Activated T-cell treated with anti-CD3 and anti-CD28 coated beads for 1 hour (primary cell): Measurements from ENCODE around the gene TAF13.
A peak's percentile ranks its signal among the peaks of the same experiment; 100 is the strongest.
"Not testable (repeated sequence)": the region's sequence is repeated elsewhere in the genome, so short reads cannot be mapped to it uniquely, and the experiment has no call there.

Source experiments
- DNase-seq: peaks from one replicate; pipeline ENCODE4 v3.0.0-alpha.2; 2020; ENCODE audit warnings: low read depth

TAF13 gene

GRCh38 chr1:109091078-109091838, 15.5 kb upstream of the TAF13 start:
- DNase-seq, result no peak

DNA sequence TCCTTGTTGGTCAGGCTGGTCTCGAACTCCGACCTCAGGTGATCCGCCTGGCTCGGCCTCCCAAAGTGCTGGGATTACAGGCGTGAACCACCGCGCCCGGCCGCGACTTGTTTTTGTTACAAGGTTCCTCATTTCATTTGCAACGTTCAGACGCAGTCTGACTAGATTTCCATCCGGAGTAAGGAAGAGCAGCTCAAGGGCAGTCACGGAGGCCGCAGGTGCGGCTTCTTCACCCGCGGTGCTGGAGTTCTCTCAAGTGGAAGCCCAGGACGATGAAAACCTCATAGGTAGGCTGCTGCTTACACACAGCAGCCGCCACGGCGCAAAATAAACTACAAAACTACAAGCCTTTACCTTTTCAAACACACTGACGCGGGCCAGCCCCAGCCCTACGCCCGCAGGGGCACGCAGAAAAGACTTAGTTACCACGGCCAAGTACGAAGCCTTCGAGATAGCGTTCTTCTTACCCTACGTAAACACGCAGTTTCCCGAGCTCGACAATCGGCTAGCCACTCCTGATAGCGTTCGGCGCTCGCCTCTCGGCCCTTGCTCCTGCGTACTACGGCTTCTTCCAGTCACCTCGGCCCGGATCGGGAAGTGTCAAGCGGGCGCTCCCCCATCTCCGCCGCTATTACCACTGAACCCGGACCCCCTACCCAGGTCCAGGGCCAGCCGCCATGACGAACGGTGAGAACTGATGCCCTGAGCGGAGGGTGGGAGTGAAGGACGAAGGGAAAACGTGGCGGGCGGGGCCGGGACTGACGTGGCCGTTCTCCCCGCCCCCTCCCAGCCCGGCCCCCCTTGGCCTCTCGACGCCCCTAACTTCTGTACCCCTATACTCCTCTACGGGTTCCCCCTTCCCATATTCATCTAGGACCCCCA, 14.6 kb upstream of the TAF13 start, which contains the start of gene TMEM167B:
TSS of gene TMEM167B (plus strand) at position 569 of the 882 bp plus-strand sequence. CDS start at position 678, 109 bp downstream.
- DNase-seq, result peak; percentile 77

DNA sequence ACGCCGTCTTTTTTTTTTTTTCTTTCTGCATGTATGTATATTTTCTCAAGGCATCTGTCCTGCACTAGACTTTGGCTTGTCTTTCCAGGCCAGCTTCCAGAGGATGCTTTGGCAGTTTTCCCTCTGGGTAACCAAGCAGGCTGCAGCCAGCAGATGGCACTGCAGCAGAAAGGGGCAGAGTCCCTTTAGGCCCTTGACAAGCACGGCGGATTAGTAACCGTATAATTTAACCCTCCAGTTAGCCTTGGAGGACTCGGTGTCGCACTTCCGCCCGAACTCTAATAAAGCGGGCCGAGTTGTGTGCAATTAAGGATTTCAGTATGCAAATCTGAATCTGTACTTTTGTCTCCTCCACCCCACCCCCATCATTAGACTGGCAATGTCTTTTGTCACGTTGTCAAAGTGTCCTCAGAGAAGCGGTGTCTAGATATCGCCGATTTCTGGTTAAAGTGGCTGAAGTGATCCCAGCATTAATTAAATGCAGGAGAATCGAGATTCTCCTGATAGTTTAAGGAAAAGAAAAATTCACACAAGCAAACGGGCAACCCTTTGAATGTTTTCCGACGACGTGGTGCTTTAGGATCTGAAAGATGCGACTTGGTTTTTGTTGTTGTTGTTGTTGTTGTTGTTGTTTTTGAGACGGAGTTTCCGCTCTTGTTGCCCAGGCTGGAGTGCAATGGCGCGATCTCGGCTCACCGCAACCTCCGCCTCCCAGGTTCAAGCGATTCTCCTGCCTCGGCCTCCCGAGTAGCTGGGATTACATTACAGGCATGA, 13.6 kb upstream of the TAF13 start:
- DNase-seq, result no peak

DNA sequence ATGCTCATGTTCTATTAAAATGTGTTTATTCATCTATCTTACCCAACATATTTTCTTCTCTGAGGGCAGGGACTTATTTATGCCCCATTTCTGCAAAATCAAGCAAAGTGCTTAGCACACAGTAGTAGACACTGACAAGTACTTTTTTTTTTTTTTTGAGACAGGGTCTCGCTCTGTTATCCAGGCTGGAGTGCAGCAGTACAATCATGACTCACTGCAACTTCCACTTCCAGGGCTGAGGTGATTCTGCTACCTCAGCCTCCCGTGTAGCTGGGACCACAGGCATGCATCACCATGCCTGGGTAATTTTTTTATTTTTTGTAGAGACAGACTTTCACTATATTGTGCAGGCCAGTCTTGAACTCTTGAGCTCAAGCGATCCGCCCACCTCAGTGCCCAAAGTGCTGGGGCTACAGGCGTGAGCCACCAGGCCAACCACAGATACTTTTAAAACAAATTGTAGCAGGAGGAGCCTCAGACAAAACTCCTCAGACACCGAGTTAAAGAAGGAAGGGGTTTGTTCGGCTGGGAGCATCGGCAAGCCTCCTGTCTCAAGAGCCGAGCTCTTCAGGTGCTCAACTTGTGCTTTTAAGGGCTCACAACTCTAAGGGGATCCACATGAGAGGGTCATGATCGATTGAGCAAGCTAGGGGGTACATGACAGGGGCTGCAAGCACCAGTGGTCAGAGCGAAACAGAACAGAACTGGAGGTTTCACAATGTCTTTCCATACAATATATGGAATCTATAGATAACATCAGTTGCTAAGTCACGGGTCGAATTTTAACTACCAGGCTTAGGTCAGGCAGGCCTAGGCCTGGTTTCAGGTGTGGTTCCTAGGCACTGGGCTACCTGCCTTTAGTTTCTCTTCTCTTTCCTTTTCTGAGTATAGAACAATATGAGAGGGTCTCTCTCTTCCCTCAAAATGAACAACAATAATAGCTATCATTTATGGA, 9.0 kb upstream of the TAF13 start:
- no peak for DNase-seq

DNA sequence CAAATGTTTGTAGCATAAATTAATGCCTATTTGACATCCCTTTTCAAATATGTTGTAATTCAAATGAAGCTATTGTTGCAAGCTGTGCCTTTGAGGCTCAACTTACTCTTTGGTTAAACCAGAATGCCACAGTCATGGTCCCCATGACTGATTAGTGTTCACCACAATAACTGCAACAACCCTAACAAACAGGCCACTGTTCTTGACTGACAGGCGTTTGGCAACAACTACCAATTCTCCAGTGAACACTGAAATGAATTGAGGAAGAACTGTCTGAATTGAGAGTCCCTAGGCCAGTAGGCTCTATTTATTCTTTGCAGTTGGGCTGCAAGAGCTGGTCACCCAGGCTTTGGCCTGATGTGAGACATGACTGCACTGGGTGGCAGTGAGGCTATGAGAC, 8.1 kb upstream of the TAF13 start:
- DNase-seq, result no peak

- DNase-seq, result no peak
Measured at GRCh38 chr1:109083501-109083900, 7.7 kb upstream of the TAF13 start.

- no peak for DNase-seq
Measured at GRCh38 chr1:109080441-109081082, 4.8 kb upstream of the TAF13 start.

- DNase-seq, result no peak
Measured at GRCh38 chr1:109079240-109079622, 3.4 kb upstream of the TAF13 start.

- DNase-seq, result no peak
Measured at GRCh38 chr1:109078317-109078716, 2.5 kb upstream of the TAF13 start.

DNA sequence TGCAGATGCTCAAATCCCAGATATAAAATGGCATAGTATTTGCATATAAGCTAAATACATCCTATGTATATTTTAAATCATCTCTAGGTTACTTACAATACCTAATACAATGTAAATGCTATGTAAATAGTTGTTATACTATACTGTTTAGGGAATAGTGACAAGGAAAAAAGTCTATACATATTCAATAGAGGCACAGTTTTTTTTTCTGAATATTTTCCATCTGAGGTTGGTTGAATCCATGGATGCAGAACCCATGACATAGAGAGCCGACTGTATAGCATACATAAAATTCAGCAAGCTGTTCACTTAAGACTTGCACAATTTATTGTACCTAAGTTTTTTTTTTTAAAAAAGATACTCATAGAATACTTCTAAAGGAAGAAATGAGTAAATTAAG, 6.5 kb downstream of the TAF13 start:
- DNase-seq, result no peak

DNA sequence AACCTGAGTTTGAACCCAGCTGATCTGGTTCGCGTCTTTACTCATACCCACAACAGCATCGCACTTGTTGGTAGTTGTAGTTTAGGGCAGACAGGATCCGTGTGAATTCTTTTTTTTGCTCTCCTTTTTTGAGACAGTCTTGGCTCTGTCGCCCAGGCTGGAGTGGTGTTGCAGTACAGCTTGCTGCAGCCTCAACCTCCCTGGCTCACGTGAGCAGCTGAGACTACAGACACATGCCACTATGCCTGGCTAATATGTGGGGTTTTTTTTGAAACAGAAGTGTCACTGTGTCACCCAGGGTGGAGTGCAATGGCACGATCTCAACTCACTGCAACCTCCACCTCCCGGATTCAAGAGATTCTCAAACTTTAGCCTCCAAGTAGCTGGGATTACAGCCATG, 7.9 kb downstream of the TAF13 start:
- DNase-seq, result no peak

DNA sequence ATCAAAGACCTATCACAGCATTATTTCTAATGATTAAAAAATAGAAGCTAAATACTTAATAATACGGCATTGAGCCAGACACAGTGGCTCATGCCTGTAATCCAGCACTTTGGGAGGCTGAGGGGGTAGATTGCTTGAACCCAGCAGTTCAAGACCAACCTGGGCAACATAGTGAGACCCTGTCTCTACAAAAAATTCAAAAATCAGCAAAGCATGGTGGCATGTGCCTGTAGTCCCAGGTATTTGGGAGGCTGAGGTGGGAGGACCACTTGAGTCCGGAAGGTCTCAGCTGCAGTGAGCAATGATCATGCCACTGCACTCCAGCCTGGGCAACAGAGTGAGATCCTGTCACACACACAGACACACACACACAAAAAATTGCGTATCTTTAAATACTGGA, 10.7 kb downstream of the TAF13 start:
- DNase-seq, result no peak

DNA sequence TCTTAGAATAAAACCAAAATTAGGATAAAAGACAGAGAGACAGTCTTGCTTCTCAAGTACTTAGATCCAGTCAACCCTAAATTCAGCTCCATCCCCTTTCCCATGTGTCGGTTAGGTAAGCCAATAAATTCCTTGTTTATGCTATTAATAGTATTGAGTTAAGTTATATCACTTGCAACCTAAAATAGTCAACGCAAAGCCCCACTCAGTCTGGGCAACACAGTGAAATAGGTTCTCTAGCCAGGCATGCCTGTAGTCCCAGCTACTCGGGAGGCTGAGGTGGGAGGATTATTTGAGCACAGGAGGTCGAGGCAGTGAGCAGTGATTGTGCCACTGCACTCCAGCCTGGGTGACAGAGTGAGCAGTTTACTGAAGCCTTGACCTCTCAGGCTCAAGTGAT, 14.6 kb downstream of the TAF13 start:
- DNase-seq, result no peak

GRCh38 chr1:109060707-109061106, 15.1 kb downstream of the TAF13 start:
- no peak for DNase-seq

- DNase-seq, result no peak
Measured at GRCh38 chr1:109059026-109059425, 16.8 kb downstream of the TAF13 start.

GRCh38 chr1:109056064-109056463, 19.7 kb downstream of the TAF13 start:
- DNase-seq, result no peak

GRCh38 chr1:109052145-109052544, 23.7 kb downstream of the TAF13 start:
- not testable (repeated sequence) for DNase-seq

GRCh38 chr1:109050228-109050995, 25.4 kb downstream of the TAF13 start:
- DNase-seq, result no peak

DNA sequence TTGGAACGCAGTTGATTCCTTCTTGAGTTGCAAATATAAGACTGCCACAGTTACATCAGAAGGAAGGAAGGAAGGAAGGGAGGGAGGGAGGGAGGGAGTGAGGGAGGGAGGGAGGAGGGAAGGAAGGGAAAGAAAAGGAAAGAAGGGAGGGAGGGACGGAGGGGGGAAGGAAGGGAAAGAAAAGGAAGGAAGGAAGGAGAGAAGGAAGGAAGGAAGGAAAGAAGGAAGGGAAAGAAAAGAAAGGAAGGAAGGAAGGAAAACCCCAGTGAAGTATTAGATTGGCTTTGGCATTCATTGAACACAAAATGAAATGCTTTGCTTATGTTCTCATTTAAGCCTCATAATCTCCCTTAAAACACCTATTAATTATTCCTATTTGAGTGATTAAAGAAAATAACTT, 27.5 kb downstream of the TAF13 start:
- no peak for DNase-seq

DNA sequence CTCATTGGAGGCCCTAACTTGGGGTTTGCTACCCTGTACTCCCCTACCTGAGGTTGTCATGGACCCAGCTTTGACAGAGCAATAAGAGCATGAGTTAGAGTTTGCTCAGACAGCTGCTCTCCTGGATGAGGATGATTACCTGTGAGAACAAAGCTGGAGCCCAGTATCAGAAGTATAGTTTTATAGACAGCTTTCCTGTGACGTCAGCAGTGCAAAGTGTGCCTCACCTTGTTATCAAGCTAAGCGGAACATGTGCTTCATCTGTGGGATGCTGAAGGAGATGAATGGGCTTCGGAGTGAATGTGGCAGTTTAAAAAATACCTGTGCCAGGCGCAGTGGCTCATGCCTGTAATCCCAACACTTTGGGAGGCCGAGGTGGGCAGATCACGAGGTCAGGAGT, 28.5 kb downstream of the TAF13 start:
- DNase-seq, result no peak
